Brain microvascular endothelial cell (primary cell): Measurements from ENCODE around the gene HNMT.
A peak's percentile ranks its signal among the peaks of the same experiment; 100 is the strongest.

Source experiments
- DNase-seq: peaks from one replicate; pipeline ENCODE4 v3.0.0-alpha.2; 2020
- H3K27ac ChIP-seq: fragments of 250-450 bp; sonication (Bioruptor Pico); 2 replicates; pipeline ENCODE4 v1.5.1; 2020; ENCODE audit warnings: mild to moderate bottlenecking, moderate library complexity
- H3K27me3 ChIP-seq: fragments of 250-450 bp; sonication (Bioruptor Pico); replicated peaks from 2 replicates; pipeline ENCODE4 v1.5.1; 2020; ENCODE audit warnings: mild to moderate bottlenecking
- H3K36me3 ChIP-seq: fragments of 250-450 bp; sonication (Bioruptor Pico); replicated peaks from 2 replicates; pipeline ENCODE4 v1.5.1; 2020; ENCODE audit warnings: mild to moderate bottlenecking
- H3K4me3 ChIP-seq: 2 replicates; pipeline ENCODE4 v1.5.1; 2011; ENCODE audit warnings: low read depth, mild to moderate bottlenecking, control low read depth, low read length, moderate library complexity
- CTCF ChIP-seq: IDR thresholded peaks from 2 replicates; pipeline ENCODE4 v1.5.1; 2011; ENCODE audit warnings: low read depth, mild to moderate bottlenecking, moderate library complexity, low read length, control low read depth, inconsistent platforms; ENCODE audit errors: missing control alignments
- in situ Hi-C: cut with HindIII; loops from 2 replicates; pipeline ENCODE4 v1.10.0; 2017; ENCODE audit warnings: low sequenced_read_pairs, low pct_ligation_motif_present

HNMT gene

GRCh38 chr2:138023298-138023697 lies 59.0 kb downstream of the HNMT start:
- Histone ChIP-seq H3K4me3 (no peak overlapping the region), H3K27ac (no peak overlapping the region), H3K27me3 (no peaks in the 10 kb centered on the region), H3K36me3 (no peaks in the 10 kb centered on the region)
- no peak for TF ChIP-seq CTCF
- in situ Hi-C loops: no loop called here
- no peak for DNase-seq

GRCh38 chr2:138023976-138024375 lies 59.7 kb downstream of the HNMT start:
- H3K27ac ChIP-seq: no peak overlapping the region
- no peaks in the 10 kb centered on the region for H3K27me3 ChIP-seq
- no peak for TF ChIP-seq CTCF
- DNase-seq: no peak
- no peak overlapping the region for H3K4me3 ChIP-seq
- H3K36me3 ChIP-seq: no peaks in the 10 kb centered on the region
- in situ Hi-C loops: no loop called here

GRCh38 chr2:138026111-138027020 lies 62.1 kb downstream of the HNMT start:
- TF ChIP-seq CTCF: no peak
- H3K27ac ChIP-seq: no peak overlapping the region
- in situ Hi-C loops: no loop called here
- no peak overlapping the region for H3K4me3 ChIP-seq
- no peak for DNase-seq
- no peaks in the 10 kb centered on the region for H3K27me3 ChIP-seq
- H3K36me3 ChIP-seq: no peaks in the 10 kb centered on the region

- H3K27me3 ChIP-seq: no peaks in the 10 kb centered on the region
- no peak for DNase-seq
- in situ Hi-C loops: no loop called here
These were observed 64.3 kb downstream of the HNMT start for GRCh38 chr2:138028538-138028937.

GRCh38 chr2:138029276-138029675 lies 65.0 kb downstream of the HNMT start:
- Histone ChIP-seq H3K36me3 (no peaks in the 10 kb centered on the region), H3K27ac (no peak overlapping the region), H3K27me3 (no peaks in the 10 kb centered on the region), H3K4me3 (no peak overlapping the region)
- in situ Hi-C loops: no loop called here
- no peak for TF ChIP-seq CTCF
- DNase-seq: peak; percentile 56

More at GRCh38 chr2:138028538-138028937, 64.3 kb downstream of the HNMT start:
- no peak for TF ChIP-seq CTCF
- H3K27ac ChIP-seq: no peak overlapping the region
- H3K4me3 ChIP-seq: no peak overlapping the region
- H3K36me3 ChIP-seq: no peaks in the 10 kb centered on the region
